ENCODE data around the gene QSOX2.

DNA sequence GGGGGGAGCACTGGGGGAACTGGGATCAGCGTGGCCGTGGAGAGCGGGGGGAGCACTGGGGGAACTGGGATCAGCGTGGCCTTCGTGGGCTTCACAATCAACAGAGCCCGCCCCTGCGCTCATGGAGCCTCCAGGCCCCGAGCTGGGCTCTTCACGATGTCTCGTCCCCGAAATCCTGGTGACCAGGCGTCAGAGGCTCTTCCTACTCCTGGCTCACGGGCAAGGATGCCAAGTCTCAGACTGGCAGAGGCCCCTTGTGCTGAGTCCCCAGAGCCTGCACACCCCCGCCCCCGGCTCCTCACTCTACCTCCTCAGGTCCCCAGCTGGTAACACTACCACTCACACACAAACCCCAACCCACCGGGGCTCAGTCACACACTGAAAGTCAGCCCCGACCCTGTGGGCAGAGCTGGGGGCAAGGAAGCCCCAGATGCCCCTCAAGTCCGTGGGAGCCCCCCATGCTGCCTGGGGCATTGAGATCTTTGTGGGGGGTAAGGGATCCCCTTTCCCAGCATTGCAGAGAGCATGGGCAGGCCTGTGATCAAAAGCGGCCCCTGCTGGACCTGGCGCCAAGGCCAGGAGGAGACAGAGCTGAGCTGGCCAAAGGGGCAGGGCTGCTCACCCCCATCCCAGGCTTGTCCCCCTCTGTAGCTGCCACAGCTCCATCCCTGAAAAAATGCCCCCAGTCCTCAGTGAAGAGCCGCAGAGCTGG lies 67.4 kb downstream of the QSOX2 start:
- TF ChIP-seq EZH2 (IDR thresholded peaks at IDR 0.05; ENCODE audit: low read length, unreplicated experiment), result no peak
- TF ChIP-seq, protein P1, sequence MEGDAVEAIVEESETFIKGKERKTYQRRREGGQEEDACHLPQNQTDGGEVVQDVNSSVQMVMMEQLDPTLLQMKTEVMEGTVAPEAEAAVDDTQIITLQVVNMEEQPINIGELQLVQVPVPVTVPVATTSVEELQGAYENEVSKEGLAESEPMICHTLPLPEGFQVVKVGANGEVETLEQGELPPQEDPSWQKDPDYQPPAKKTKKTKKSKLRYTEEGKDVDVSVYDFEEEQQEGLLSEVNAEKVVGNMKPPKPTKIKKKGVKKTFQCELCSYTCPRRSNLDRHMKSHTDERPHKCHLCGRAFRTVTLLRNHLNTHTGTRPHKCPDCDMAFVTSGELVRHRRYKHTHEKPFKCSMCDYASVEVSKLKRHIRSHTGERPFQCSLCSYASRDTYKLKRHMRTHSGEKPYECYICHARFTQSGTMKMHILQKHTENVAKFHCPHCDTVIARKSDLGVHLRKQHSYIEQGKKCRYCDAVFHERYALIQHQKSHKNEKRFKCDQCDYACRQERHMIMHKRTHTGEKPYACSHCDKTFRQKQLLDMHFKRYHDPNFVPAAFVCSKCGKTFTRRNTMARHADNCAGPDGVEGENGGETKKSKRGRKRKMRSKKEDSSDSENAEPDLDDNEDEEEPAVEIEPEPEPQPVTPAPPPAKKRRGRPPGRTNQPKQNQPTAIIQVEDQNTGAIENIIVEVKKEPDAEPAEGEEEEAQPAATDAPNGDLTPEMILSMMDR (conservative IDR thresholded peaks at IDR 0.05; ENCODE audit: low read depth, low read length), result no peak

Measured in PC-3 (cell line).